ENCODE data around the gene MELTF. TPM values are rescaled to one million over a fixed set of nuclear protein-coding genes. Genes with fewer than 3 reads are reported as not detected.

The MELTF gene
- total and polyA plus RNA-seq, 9 donors: 6.1 to 25.6 (median 11.9) TPM

- Histone ChIP-seq H3K4me1 (ENCODE audit: control insufficient read depth, insufficient read depth, low read length) (peaks cover 14% of the 10 kb centered on the region), H3K9me3 (replicated peaks; ENCODE audit: control insufficient read depth, low read depth, low read length) (peaks cover 2% of the 10 kb centered on the region), H3K27me3 (ENCODE audit: control insufficient read depth, insufficient read depth, low read length) (peaks cover 3% of the 10 kb centered on the region), H3K36me3 (ENCODE audit: control insufficient read depth, insufficient read depth, low read length) (no peaks in the 10 kb centered on the region), H3K27ac (ENCODE audit: low read length) (peak overlapping the region; percentile 62), H3K4me3 (ENCODE audit: low read length) (peak overlapping the region; percentile 28)
- DNase-seq: peak; percentile 52
- 16% methylated on average over 42 of the region's 55 CpGs for WGBS (ENCODE audit: insufficient coverage)
These were observed 27.5 kb downstream of the MELTF start for GRCh38 chr3:197001972-197002700.

GRCh38 chr3:197001106-197001971, 28.3 kb downstream of the MELTF start:
- 88% methylated on average over 12 of the region's 20 CpGs for WGBS (ENCODE audit: insufficient coverage)
- H3K27ac ChIP-seq (ENCODE audit: low read length): no peak overlapping the region
- DNase-seq: no peak
- peaks cover 3% of the 10 kb centered on the region for H3K27me3 ChIP-seq (ENCODE audit: control insufficient read depth, insufficient read depth, low read length)
- H3K4me1 ChIP-seq (ENCODE audit: control insufficient read depth, insufficient read depth, low read length): peaks cover 22% of the 10 kb centered on the region
- H3K9me3 ChIP-seq (replicated peaks; ENCODE audit: control insufficient read depth, low read depth, low read length): peaks cover 2% of the 10 kb centered on the region
- H3K36me3 ChIP-seq (ENCODE audit: control insufficient read depth, insufficient read depth, low read length): no peaks in the 10 kb centered on the region
- no peak overlapping the region for H3K4me3 ChIP-seq (ENCODE audit: low read length)

DNA sequence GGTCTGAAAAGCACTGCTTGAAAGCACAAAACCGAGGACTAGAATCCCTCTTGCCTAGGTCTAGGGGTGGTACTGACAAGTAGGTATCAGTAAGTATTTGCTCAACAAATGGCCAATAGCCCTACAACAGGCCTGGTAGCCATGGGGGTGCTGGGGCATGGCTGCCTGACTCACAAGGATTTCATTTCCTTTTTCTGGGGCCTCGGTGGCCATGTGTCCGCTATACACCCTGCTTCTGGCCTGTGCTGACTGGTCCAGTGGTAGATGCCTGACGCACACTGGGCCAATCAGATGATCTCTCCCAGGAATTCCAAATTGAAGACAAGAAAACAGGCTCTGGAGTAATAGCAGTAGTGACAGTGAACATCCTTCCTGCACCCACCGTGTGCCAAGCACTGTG, 29.4 kb downstream of the MELTF start:
- Histone ChIP-seq H3K9me3 (replicated peaks; ENCODE audit: control insufficient read depth, low read depth, low read length) (peaks cover 2% of the 10 kb centered on the region), H3K4me3 (ENCODE audit: low read length) (no peak overlapping the region), H3K4me1 (ENCODE audit: control insufficient read depth, insufficient read depth, low read length) (peaks cover 33% of the 10 kb centered on the region), H3K27ac (ENCODE audit: low read length) (no peak overlapping the region), H3K27me3 (ENCODE audit: control insufficient read depth, insufficient read depth, low read length) (peaks cover 3% of the 10 kb centered on the region), H3K36me3 (ENCODE audit: control insufficient read depth, insufficient read depth, low read length) (no peaks in the 10 kb centered on the region)
- 69% methylated on average over 4 of the region's 5 CpGs for WGBS (ENCODE audit: insufficient coverage)
- no peak for DNase-seq

GRCh38 chr3:196998966-196999760, 30.5 kb downstream of the MELTF start:
- H3K27ac ChIP-seq (ENCODE audit: low read length): no peak overlapping the region
- peaks cover 2% of the 10 kb centered on the region for H3K9me3 ChIP-seq (replicated peaks; ENCODE audit: control insufficient read depth, low read depth, low read length)
- peaks cover 35% of the 10 kb centered on the region for H3K4me1 ChIP-seq (ENCODE audit: control insufficient read depth, insufficient read depth, low read length)
- H3K36me3 ChIP-seq (ENCODE audit: control insufficient read depth, insufficient read depth, low read length): no peaks in the 10 kb centered on the region
- H3K27me3 ChIP-seq (ENCODE audit: control insufficient read depth, insufficient read depth, low read length): peaks cover 2% of the 10 kb centered on the region
- WGBS (ENCODE audit: insufficient coverage): 87% methylated on average over 11 of the region's 21 CpGs
- no peak overlapping the region for H3K4me3 ChIP-seq (ENCODE audit: low read length)
- DNase-seq: no peak

- Histone ChIP-seq H3K36me3 (ENCODE audit: control insufficient read depth, insufficient read depth, low read length) (no peaks in the 10 kb centered on the region), H3K9me3 (replicated peaks; ENCODE audit: control insufficient read depth, low read depth, low read length) (peaks cover 2% of the 10 kb centered on the region), H3K27ac (ENCODE audit: low read length) (no peak overlapping the region), H3K27me3 (ENCODE audit: control insufficient read depth, insufficient read depth, low read length) (no peaks in the 10 kb centered on the region), H3K4me1 (ENCODE audit: control insufficient read depth, insufficient read depth, low read length) (peaks cover 30% of the 10 kb centered on the region), H3K4me3 (ENCODE audit: low read length) (no peak overlapping the region)
- whole genome bisulfite sequencing (ENCODE audit: insufficient coverage): 93% methylated on average over 8 of the region's 15 CpGs
- no peak for DNase-seq
These were observed 32.3 kb downstream of the MELTF start for GRCh38 chr3:196997311-196997710.

DNA sequence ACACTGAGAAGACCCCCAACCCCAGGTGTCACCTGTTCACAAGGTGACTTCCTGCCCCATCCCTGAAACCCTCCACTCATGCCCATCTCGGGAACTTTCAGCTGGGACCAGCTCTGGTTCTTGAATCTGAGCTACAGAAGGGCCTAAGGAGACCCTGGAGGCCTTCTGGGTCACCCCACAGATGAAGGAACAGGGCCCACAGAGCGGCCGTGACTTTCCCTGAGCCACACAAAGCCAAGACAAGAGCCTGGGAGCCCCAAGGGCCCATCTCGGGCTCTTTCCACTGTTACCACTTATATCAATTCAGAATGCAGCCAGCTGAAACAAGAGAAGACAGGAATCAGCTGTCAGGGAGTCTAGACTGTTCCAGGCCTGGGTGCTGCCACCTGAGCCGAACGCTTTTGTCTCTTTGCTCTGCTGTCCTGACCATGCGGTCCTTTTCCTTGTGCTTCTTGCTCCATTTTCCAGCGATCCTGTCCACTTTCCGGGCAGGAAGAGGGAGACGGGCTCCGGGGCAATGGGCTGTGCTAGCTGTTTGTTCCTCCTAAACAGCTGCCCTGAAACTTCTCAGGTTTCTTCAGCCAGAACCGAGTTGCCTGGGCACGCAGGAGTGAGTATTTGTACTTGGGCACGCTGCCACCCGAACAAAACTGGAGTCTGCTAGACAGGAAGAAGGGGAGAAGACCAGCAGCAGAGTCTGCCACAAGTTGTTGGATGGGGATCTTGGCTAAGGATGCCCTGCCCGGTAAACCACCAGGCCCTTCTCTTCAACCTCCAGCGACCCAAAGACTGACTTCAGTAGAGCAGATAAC, 33.0 kb downstream of the MELTF start:
- WGBS (ENCODE audit: insufficient coverage): 79% methylated on average over 11 of the region's 17 CpGs
- H3K27me3 ChIP-seq (ENCODE audit: control insufficient read depth, insufficient read depth, low read length): no peaks in the 10 kb centered on the region
- H3K36me3 ChIP-seq (ENCODE audit: control insufficient read depth, insufficient read depth, low read length): no peaks in the 10 kb centered on the region
- H3K9me3 ChIP-seq (replicated peaks; ENCODE audit: control insufficient read depth, low read depth, low read length): peaks cover 2% of the 10 kb centered on the region
- DNase-seq: peak; percentile 45
- H3K27ac ChIP-seq (ENCODE audit: low read length): peak overlapping the region; percentile 58
- peaks cover 30% of the 10 kb centered on the region for H3K4me1 ChIP-seq (ENCODE audit: control insufficient read depth, insufficient read depth, low read length)
- no peak overlapping the region for H3K4me3 ChIP-seq (ENCODE audit: low read length)

DNA sequence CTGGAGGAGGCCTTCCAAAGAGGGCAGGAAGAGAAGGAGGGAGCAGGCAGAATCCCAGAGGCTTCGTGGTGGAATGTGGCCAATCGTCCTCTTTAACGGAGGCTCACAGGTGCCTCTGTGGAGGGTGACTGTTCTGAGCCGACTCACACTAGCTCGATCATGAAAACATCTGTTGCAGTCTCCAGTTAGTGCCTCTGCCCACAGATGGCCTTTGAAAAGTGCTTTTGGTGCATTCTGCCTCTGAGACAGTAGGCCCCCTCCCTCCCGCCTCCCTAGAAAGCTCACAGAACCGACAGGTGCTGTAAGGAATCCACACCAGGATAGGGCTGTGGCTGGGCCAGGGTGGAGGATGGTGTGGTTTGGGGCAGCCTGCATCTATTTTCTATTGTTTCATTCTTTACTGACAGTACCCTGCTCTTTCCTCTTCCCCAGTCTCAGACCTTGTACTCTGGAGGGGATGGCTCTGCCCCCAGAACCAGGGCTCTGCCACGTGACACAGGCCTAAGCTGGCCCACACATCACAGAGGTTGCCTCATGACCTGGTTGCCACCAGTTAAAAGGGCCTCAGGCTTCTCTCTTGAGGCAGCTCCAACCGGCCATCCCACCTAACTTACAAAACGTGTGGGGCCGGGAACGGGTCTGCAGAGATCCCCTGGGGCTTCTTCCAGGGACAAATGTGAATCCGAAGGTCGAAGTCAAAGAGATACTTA, 33.8 kb downstream of the MELTF start:
- Histone ChIP-seq H3K4me3 (ENCODE audit: low read length) (no peak overlapping the region), H3K4me1 (ENCODE audit: control insufficient read depth, insufficient read depth, low read length) (peaks cover 30% of the 10 kb centered on the region), H3K36me3 (ENCODE audit: control insufficient read depth, insufficient read depth, low read length) (no peaks in the 10 kb centered on the region), H3K27ac (ENCODE audit: low read length) (no peak overlapping the region), H3K9me3 (replicated peaks; ENCODE audit: control insufficient read depth, low read depth, low read length) (peaks cover 2% of the 10 kb centered on the region), H3K27me3 (ENCODE audit: control insufficient read depth, insufficient read depth, low read length) (no peaks in the 10 kb centered on the region)
- DNase-seq: no peak
- 54% methylated on average over 7 of the region's 14 CpGs for WGBS (ENCODE audit: insufficient coverage)

GRCh38 chr3:196995027-196995426, 34.6 kb downstream of the MELTF start:
- no peak for DNase-seq

GRCh38 chr3:196994056-196994455, 35.6 kb downstream of the MELTF start:
- H3K4me3 ChIP-seq (ENCODE audit: low read length): no peak overlapping the region
- DNase-seq: no peak
- no peak overlapping the region for H3K27ac ChIP-seq (ENCODE audit: low read length)
- 42% methylated on average over 16 of the region's 16 CpGs for WGBS (ENCODE audit: insufficient coverage)
- H3K9me3 ChIP-seq (replicated peaks; ENCODE audit: control insufficient read depth, low read depth, low read length): peaks cover 2% of the 10 kb centered on the region
- H3K36me3 ChIP-seq (ENCODE audit: control insufficient read depth, insufficient read depth, low read length): no peaks in the 10 kb centered on the region
- H3K27me3 ChIP-seq (ENCODE audit: control insufficient read depth, insufficient read depth, low read length): no peaks in the 10 kb centered on the region
- peaks cover 30% of the 10 kb centered on the region for H3K4me1 ChIP-seq (ENCODE audit: control insufficient read depth, insufficient read depth, low read length)

More at GRCh38 chr3:196995027-196995426, 34.6 kb downstream of the MELTF start:
- Histone ChIP-seq H3K9me3 (replicated peaks; ENCODE audit: control insufficient read depth, low read depth, low read length) (peaks cover 2% of the 10 kb centered on the region), H3K36me3 (ENCODE audit: control insufficient read depth, insufficient read depth, low read length) (no peaks in the 10 kb centered on the region), H3K4me1 (ENCODE audit: control insufficient read depth, insufficient read depth, low read length) (peaks cover 30% of the 10 kb centered on the region), H3K4me3 (ENCODE audit: low read length) (no peak overlapping the region), H3K27me3 (ENCODE audit: control insufficient read depth, insufficient read depth, low read length) (no peaks in the 10 kb centered on the region), H3K27ac (ENCODE audit: low read length) (no peak overlapping the region)
- 97% methylated on average over 15 of the region's 19 CpGs for WGBS (ENCODE audit: insufficient coverage)

Measured in muscle of leg (tissue), 11 donors.